GM21619 (cell line): ENCODE results near the gene CFD.
"Not testable (repeated sequence)": the region's sequence is repeated elsewhere in the genome, so short reads cannot be mapped to it uniquely, and the experiment has no call there.

Experiments
- ATAC-seq: cut with Tn5 transposase; IDR thresholded peaks from one replicate; pipeline ENCODE4 v1.9.1; 2021; ENCODE audit not compliant: unreplicated experiment

The CFD gene

DNA sequence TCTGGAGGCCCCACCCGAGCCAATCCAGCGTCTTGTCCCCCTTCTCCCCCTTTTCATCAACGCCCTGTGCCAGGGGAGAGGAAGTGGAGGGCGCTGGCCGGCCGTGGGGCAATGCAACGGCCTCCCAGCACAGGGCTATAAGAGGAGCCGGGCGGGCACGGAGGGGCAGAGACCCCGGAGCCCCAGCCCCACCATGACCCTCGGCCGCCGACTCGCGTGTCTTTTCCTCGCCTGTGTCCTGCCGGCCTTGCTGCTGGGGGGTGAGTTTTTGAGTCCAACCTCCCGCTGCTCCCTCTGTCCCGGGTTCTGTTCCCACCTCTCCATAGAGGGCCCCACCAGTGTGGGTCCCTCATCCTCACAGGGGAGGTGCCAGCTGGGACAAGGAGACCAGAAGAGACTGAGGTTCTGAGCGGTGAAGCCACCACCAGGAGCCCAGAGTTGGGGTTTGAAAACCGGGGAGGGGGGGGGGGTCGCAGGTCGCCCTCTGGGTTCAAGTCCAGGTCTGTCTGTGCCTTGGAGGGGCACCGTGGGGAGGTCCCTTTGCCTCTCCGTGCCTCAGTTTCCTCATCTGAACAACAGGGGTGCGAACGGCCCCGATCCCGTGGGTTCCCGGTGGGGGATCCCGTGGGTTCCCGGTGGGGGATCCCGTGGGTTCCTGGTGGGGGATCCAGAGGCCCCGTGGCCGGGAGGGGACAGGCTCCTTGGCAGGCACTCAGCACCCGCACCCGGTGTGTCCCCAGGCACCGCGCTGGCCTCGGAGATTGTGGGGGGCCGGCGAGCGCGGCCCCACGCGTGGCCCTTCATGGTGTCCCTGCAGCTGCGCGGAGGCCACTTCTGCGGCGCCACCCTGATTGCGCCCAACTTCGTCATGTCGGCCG, 7.1 kb upstream of the CFD start, which contains the start of gene ELANE:
Gene ELANE, plus strand, starts transcription at position 168 of the 878 bp plus-strand sequence. Its CDS starts 26 bp downstream, at position 194.
- ATAC-seq = no peak

DNA sequence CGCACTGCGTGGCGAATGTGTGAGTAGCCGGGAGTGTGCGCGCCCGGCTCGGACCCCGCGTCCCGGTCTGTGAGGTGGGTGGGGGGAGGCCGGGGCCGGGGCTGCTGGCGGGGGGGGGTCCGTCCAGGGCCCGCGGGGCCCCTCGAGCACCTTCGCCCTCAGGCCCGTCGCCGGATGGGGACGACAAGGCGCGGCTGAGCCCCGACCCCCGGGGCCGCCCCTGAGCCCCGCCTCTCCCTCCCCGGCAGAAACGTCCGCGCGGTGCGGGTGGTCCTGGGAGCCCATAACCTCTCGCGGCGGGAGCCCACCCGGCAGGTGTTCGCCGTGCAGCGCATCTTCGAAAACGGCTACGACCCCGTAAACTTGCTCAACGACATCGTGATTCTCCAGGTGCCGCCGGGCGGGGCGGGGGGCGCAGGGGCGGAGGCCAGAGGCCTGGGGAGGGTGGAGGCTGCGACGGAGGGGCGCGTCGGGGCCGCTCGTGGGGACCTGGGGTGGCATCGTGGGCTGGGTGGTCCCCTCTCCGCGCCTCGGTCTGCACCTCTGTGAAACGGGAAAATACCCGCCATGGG, 6.4 kb upstream of the CFD start:
- ATAC-seq = no peak

DNA sequence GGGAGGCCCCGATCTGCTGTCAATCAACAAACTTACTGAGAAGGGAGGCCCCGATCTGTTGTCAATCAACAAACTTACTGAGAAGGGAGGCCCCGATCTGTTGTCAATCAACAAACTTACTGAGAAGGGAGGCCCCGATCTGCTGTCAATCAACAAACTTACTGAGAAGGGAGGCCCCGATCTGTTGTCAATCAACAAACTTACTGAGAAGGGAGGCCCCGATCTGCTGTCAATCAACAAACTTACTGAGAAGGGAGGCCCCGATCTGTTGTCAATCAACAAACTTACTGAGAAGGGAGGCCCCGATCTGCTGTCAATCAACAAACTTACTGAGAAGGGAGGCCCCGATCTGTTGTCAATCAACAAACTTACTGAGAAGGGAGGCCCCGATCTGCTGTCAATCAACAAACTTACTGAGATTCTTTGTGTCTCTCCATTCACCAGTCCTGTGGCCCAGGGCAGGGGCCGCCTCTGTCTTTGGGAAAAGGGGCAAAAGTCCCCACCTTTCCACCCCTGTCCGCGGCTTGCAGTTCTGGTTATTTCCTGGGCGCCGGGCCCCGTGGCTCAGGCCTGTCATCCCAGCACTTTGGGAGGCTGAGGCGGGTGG, 5.7 kb upstream of the CFD start:
- not testable (repeated sequence) for ATAC-seq

DNA sequence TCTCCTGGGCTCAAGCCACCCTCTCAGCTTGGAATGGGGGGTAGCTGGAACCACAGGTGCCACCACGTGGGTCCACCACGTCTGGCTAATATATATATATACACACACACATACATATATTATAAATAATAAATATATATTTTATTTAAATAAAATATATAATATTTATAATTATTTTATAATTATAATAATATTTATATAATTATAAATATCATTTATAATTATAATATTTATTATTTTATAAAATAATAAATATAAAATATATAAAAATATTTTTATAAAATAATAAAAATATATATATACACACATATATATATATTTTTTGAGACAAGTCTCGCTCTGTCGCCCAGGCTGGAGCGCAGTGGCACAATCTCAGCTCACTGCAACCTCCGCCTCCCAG, 4.9 kb upstream of the CFD start:
- ATAC-seq = no peak

DNA sequence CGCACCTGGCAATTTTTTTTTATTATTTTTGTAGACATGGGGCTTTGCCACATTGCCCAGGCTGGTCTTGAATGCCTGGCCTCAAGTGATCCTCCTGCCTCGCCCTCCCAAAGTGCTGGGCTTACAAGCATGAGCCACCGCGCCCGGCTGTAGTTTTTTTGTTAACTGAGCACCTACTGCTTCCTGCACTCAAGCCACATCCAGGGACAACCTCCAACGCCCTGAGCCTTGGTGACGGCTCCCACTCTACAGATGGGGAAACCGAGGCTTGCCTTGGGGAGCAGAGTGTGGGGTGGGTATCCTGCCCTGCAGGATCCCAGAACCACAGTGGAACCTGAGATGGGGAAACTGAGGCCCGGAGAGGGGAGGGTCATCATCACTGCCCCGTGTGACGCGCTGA, 4.3 kb upstream of the CFD start:
- no peak for ATAC-seq

- ATAC-seq = no peak
Observed at GRCh38 chr19:855566-856120, 3.8 kb upstream of the CFD start.

GRCh38 chr19:858284-858683, 1.2 kb upstream of the CFD start:
- no peak for ATAC-seq

DNA sequence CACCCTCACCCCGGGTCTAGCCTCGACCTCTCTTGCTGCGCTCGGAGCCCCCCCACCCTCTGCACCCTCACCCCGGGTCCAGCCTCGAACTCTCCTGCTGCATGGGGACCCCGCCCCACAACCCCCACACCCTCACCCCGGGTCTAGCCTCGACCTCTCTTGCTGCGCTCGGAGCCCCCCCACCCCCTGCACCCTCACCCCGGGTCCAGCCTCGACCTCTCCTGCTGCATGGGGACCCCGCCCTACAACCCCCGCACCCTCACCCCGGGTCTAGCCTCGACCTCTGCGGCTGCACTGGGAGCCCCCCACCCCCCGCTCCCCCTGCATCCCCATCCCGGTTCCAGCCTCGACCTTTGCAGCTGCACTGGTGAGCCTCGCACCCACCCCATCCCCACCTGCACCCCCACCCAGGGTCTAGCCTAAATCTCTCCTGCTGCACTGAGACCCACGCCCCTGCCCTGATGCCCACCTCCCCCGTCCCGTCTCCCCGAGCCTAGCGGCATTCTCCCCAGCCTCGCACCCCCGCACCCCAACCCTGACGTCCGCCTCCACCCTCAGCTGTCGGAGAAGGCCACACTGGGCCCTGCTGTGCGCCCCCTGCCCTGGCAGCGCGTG, 1.8 kb downstream of the CFD start:
- ATAC-seq = no peak

GRCh38 chr19:861756-862580, 2.5 kb downstream of the CFD start:
- ATAC-seq = no peak

DNA sequence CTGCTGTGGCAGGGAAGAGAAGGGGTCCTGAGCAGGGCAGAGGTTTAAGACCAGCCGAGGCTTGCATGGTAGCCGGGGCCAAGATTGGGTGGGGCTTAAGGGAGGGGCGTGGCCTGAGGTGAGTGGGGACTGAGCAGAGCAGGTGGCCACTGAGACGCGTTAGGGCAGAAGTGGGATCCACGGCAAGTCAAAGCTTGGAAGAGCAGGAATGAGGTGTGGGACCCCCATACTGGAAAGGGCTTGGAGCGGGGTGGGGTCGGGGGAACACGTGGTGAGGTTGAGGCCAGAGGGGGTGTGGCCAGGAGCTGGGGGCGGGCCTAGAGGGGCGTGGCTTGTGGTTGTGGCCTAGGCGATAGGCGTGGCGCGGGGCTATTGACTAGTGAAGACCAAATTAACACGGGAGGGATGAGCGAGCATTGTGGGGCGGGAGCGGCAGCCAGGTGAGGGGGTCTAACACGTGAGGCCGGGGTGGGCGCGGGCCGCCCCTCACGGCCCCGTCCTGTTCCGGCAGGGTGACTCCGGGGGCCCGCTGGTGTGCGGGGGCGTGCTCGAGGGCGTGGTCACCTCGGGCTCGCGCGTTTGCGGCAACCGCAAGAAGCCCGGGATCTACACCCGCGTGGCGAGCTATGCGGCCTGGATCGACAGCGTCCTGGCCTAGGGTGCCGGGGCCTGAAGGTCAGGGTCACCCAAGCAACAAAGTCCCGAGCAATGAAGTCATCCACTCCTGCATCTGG, 3.3 kb downstream of the CFD start:
- no peak for ATAC-seq

DNA sequence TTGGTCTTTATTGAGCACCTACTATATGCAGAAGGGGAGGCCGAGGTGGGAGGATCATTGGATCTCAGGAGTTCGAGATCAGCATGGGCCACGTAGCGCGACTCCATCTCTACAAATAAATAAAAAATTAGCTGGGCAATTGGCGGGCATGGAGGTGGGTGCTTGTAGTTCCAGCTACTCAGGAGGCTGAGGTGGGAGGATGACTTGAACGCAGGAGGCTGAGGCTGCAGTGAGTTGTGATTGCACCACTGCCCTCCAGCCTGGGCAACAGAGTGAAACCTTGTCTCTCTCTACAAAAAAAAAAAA, 3.8 kb downstream of the CFD start:
- ATAC-seq = no peak

GRCh38 chr19:866769-867300, 7.4 kb downstream of the CFD start:
- ATAC-seq = no peak

DNA sequence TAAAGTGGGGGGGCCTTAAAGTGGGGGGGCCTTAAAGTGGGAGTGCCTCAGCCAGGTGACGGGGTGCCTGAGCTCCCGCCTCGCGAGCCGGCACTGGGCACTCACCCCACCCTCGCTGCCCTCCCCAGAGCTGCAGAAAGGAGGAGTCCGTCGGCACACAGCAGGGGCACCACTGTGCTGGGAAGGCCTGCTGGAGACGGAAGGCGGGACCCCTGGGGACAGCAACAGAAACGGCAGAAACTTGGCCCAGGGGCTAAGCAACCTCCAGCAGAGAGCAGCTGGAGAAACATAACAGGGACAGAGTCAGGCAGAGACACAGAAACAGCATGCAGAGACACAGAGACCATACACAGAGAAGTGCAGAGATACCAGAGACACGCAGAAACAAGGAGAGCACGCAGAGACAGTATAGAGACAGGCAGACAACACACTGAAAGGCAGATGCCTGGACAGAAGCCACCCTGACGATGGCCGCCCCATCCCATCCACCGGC, 7.9 kb downstream of the CFD start:
- no peak for ATAC-seq

DNA sequence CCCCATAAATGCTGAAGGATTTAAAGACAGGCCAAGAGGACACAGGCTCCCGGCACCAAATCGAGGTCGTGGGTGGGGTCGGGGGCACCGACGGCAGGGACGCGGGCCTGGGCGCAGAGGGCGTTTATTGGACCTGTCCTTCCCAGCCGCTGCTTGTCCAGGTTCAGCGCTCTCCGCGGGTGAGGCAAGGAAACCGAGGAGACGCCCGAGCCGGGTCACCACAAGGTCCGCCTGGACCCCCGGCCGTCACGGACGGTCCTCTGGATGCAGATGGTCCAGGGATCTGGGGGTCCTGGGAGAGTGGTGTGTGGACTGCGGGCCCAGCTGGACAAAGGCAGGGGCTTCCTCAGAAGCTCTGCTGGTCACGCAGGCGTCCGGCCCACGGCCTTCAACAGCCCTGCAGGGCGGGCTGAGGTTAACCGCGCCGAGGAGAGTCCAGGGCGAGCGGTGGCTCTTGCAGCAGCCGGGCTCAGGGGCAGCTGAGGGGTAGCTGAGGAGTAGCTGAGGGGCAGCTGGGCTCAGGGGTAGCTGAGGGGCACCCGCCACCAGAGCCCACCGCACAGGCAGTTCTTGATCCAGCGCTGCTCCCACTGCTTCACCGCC, 8.5 kb downstream of the CFD start:
- ATAC-seq = no peak

DNA sequence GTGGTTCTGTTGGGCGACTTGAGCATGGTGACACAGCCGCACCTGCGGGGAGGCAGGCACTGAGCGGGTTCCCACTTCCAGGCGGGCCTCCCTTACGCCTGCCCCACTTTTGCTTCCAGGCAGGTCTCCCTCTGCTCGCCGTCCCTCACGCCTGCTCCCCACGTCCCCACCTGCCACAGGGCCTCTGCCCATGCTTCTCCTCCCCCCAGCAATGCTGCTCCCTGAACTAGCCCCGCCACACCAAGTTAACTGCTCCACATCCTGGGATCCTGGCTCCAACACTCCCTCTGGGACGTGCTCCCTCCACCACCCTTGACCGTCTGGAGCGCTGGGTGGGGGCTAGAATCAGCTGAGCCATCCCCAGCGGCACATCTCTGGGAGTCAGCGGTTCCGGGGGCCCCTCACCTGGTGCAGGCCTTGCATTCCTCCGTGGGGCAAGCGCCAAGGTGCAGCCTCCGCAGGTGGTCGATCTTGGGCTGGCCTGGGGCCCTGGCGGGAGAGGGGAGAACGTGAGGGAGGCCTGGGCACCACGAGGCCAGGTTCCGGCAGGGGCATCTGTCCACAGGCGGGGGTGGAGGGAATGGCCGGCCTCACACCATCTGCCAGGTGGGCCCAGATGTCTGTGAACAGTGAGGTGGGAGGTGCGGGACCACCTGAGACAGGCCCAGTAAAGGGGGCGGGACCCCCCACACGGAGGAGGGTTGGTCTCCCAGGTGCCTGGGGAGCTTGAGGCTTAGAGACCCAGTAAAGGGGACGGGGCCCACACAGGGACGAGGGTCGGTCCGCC, 9.2 kb downstream of the CFD start:
- no peak for ATAC-seq

DNA sequence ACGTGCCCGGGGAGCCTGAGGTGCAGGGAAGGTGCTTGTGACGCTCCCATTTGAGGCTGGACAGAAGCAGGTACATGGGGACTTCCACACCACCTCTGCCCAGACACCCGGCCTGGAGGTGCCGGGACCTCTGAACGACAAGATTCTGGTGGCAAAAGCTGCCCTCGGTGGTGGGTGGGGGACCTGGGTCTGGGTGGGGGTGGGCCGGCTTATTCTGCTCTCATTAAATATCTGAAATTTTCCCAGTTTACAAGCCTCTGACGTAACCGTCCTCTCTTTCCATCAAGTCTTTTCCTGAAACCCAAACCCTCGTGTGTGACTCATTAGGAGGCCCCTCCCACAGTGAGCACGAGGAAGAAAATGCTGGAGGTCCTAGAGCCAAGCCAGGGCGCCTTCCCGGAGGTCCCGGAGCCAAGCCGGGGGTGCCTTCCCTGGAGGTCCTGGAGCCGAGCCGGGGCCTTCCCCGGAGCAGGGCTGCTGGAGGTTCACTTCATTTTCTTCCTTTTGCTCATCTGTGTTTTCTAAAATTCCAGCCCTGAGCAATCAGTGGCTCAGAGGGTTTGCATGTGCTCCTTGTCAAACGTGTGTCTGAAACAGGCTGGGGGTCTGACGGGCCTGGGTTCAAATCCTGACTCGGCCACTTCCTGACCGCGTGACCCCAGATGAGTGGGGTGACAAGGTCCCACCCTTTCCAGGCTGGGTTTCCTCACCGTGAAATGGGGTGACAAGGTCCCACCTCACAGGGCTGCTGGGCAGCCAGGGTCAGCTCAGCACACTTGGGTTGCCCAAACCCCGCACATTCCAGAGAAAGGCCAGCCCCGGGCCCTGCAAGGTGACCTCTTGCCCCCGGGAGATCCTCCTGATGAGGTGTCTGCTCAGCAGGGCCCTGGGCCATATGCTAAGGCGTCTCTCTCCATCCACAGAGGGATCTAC, 10.0 kb downstream of the CFD start:
- no peak for ATAC-seq

DNA sequence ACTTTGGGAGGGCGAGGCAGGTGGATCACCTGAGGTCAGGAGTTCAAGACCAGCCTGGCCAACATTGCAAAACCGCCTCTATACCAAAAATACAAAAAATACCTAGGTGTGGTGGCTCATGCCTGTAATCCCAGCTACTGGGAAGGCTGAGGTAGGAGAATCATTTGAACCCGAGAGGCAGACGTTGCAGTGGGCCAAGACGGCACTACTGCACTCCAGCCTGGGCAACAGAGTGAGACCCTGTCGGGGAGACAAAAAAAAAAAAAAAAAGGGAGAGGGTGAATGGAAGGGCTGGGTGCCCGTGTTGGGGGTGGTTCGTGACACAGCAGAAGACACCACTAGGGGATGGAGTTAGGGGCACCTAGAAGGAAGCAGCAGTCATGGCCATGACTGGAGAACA, 10.8 kb downstream of the CFD start:
- ATAC-seq = no peak
